GM20431 (cell line): ENCODE results near the gene ACVR1.
"Not testable (repeated sequence)": the region's sequence is repeated elsewhere in the genome, so short reads cannot be mapped to it uniquely, and the experiment has no call there.

Source experiments
- in situ Hi-C: fragments of 300-500 bp; cut with MseI, MboI; formaldehyde crosslinking; loops from one replicate; pipeline ENCODE4 v1.15.0; 2020; ENCODE audit warnings: low sequenced_read_pairs; ENCODE audit not compliant: unreplicated experiment

ACVR1 gene

GRCh38 chr2:157895531-157895930 is 19.4 kb upstream of the ACVR1 start:
- in situ Hi-C loops: no loop called here

- in situ Hi-C loops: no loop called here
Observed at GRCh38 chr2:157894694-157895435, 18.7 kb upstream of the ACVR1 start.

- in situ Hi-C loops: no loop called here
Observed at GRCh38 chr2:157893611-157894010, 17.5 kb upstream of the ACVR1 start.

GRCh38 chr2:157891643-157892041 is 15.5 kb upstream of the ACVR1 start:
- in situ Hi-C loops: no loop called here

- in situ Hi-C loops: no loop called here
Observed at GRCh38 chr2:157890969-157891642, 15.0 kb upstream of the ACVR1 start.

GRCh38 chr2:157887946-157888345 is 11.8 kb upstream of the ACVR1 start:
- in situ Hi-C loops: no loop called here

- in situ Hi-C loops: not testable (repeated sequence)
Observed at GRCh38 chr2:157884533-157884932, 8.4 kb upstream of the ACVR1 start.

- in situ Hi-C loops: no loop called here
Observed at GRCh38 chr2:157880927-157881326, 4.8 kb upstream of the ACVR1 start.

- in situ Hi-C loops: no loop called here
Observed at GRCh38 chr2:157877761-157878400, 1.8 kb upstream of the ACVR1 start.

- in situ Hi-C loops: no loop called here
Observed at GRCh38 chr2:157876786-157877138, 632 bp upstream of the ACVR1 start.

GRCh38 chr2:157875641-157876065 is 477 bp downstream of the ACVR1 start:
- in situ Hi-C loops: no loop called here

- in situ Hi-C loops: no loop called here
Observed at GRCh38 chr2:157874997-157875640, 1.0 kb downstream of the ACVR1 start.

- in situ Hi-C loops: no loop called here
Observed at GRCh38 chr2:157874348-157874747, 1.8 kb downstream of the ACVR1 start.

GRCh38 chr2:157872791-157873190 is 3.3 kb downstream of the ACVR1 start:
- in situ Hi-C loops: no loop called here

- in situ Hi-C loops: no loop called here
Observed at GRCh38 chr2:157871415-157871814, 4.7 kb downstream of the ACVR1 start.

- in situ Hi-C loops: no loop called here
Observed at GRCh38 chr2:157868993-157869392, 7.1 kb downstream of the ACVR1 start.

GRCh38 chr2:157867703-157868102 is 8.4 kb downstream of the ACVR1 start:
- in situ Hi-C loops: no loop called here

GRCh38 chr2:157866666-157867642 is 9.2 kb downstream of the ACVR1 start:
- in situ Hi-C loops: no loop called here

GRCh38 chr2:157866202-157866601 is 9.9 kb downstream of the ACVR1 start:
- in situ Hi-C loops: no loop called here
